ENCODE results near the gene PRKCD.

The PRKCD gene

GRCh38 chr3:53235545-53235944, 74.5 kb downstream of the PRKCD start:
- no peak overlapping the region for H3K4me3 ChIP-seq (ENCODE audit: low read length in 2 of 2)
- H3K27me3 ChIP-seq (ENCODE audit: control insufficient read depth in 1 of 2, insufficient read depth in 2 of 2, low read length in 2 of 2): no peaks in the 10 kb centered on the region
- peak overlapping the region; percentile 37 for H3K27ac ChIP-seq (ENCODE audit: low read length)
- H3K4me1 ChIP-seq (ENCODE audit: control insufficient read depth, insufficient read depth, low read length): peaks cover 20% of the 10 kb centered on the region
- peaks cover 63 to 70% of the 10 kb centered on the region in 2 donors for H3K36me3 ChIP-seq (ENCODE audit: control insufficient read depth in 2 of 2, insufficient read depth in 2 of 2, low read length in 2 of 2)
- no peaks in the 10 kb centered on the region for H3K9me3 ChIP-seq (ENCODE audit: control insufficient read depth in 2 of 2, low read length in 2 of 2)
- no peak overlapping the region for H3K9ac ChIP-seq (ENCODE audit: low read length in 2 of 2)

GRCh38 chr3:53236112-53236841, 75.3 kb downstream of the PRKCD start:
- Histone ChIP-seq H3K36me3 (ENCODE audit: control insufficient read depth in 2 of 2, insufficient read depth in 2 of 2, low read length in 2 of 2) (peaks cover 64 to 69% of the 10 kb centered on the region in 2 donors), H3K4me1 (ENCODE audit: control insufficient read depth, insufficient read depth, low read length) (peaks cover 20% of the 10 kb centered on the region), H3K27me3 (ENCODE audit: control insufficient read depth in 1 of 2, insufficient read depth in 2 of 2, low read length in 2 of 2) (no peaks in the 10 kb centered on the region), H3K9me3 (ENCODE audit: control insufficient read depth in 2 of 2, low read length in 2 of 2) (no peaks in the 10 kb centered on the region), H3K4me3 (ENCODE audit: low read length in 2 of 2) (peak overlapping the region in 1 of 2 donors; percentile 3), H3K27ac (ENCODE audit: low read length) (peak overlapping the region; percentile 37), H3K9ac (ENCODE audit: low read length in 2 of 2) (no peak overlapping the region)

GRCh38 chr3:53238051-53238850, 77.2 kb downstream of the PRKCD start:
- H3K9me3 ChIP-seq (ENCODE audit: control insufficient read depth in 2 of 2, low read length in 2 of 2): no peaks in the 10 kb centered on the region
- peaks cover 55 to 59% of the 10 kb centered on the region in 2 donors for H3K36me3 ChIP-seq (ENCODE audit: control insufficient read depth in 2 of 2, insufficient read depth in 2 of 2, low read length in 2 of 2)
- H3K4me3 ChIP-seq (ENCODE audit: low read length in 2 of 2): no peak overlapping the region
- no peak overlapping the region for H3K27ac ChIP-seq (ENCODE audit: low read length)
- peak overlapping the region in 1 of 2 donors; percentile 13 for H3K9ac ChIP-seq (ENCODE audit: low read length in 2 of 2)
- H3K27me3 ChIP-seq (ENCODE audit: control insufficient read depth in 1 of 2, insufficient read depth in 2 of 2, low read length in 2 of 2): no peaks in the 10 kb centered on the region
- peaks cover 25% of the 10 kb centered on the region for H3K4me1 ChIP-seq (ENCODE audit: control insufficient read depth, insufficient read depth, low read length)

- Histone ChIP-seq H3K27me3 (ENCODE audit: control insufficient read depth in 1 of 2, insufficient read depth in 2 of 2, low read length in 2 of 2) (no peaks in the 10 kb centered on the region), H3K4me3 (ENCODE audit: low read length in 2 of 2) (no peak overlapping the region), H3K36me3 (ENCODE audit: control insufficient read depth in 2 of 2, insufficient read depth in 2 of 2, low read length in 2 of 2) (peaks cover 48 to 53% of the 10 kb centered on the region in 2 donors), H3K9ac (ENCODE audit: low read length in 2 of 2) (no peak overlapping the region), H3K9me3 (ENCODE audit: control insufficient read depth in 2 of 2, low read length in 2 of 2) (no peaks in the 10 kb centered on the region), H3K4me1 (ENCODE audit: control insufficient read depth, insufficient read depth, low read length) (peaks cover 28% of the 10 kb centered on the region), H3K27ac (ENCODE audit: low read length) (no peak overlapping the region)
Measured at GRCh38 chr3:53238886-53239285, 77.9 kb downstream of the PRKCD start.

- Histone ChIP-seq H3K9me3 (ENCODE audit: control insufficient read depth in 2 of 2, low read length in 2 of 2) (no peaks in the 10 kb centered on the region), H3K4me3 (ENCODE audit: low read length in 2 of 2) (no peak overlapping the region), H3K4me1 (ENCODE audit: control insufficient read depth, insufficient read depth, low read length) (peaks cover 34% of the 10 kb centered on the region), H3K27ac (ENCODE audit: low read length) (no peak overlapping the region), H3K9ac (ENCODE audit: low read length in 2 of 2) (no peak overlapping the region), H3K36me3 (ENCODE audit: control insufficient read depth in 2 of 2, insufficient read depth in 2 of 2, low read length in 2 of 2) (peaks cover 39 to 45% of the 10 kb centered on the region in 2 donors), H3K27me3 (ENCODE audit: control insufficient read depth in 1 of 2, insufficient read depth in 2 of 2, low read length in 2 of 2) (no peaks in the 10 kb centered on the region)
Measured at GRCh38 chr3:53239800-53240199, 78.8 kb downstream of the PRKCD start.

- Histone ChIP-seq H3K9me3 (ENCODE audit: control insufficient read depth in 2 of 2, low read length in 2 of 2) (no peaks in the 10 kb centered on the region), H3K4me1 (ENCODE audit: control insufficient read depth, insufficient read depth, low read length) (peaks cover 29% of the 10 kb centered on the region), H3K9ac (ENCODE audit: low read length in 2 of 2) (no peak overlapping the region)
Measured at GRCh38 chr3:53240989-53241972, 80.3 kb downstream of the PRKCD start.

GRCh38 chr3:53242155-53242554, 81.1 kb downstream of the PRKCD start:
- H3K27ac ChIP-seq (ENCODE audit: low read length): no peak overlapping the region
- H3K4me3 ChIP-seq (ENCODE audit: low read length in 2 of 2): no peak overlapping the region
- no peaks in the 10 kb centered on the region for H3K27me3 ChIP-seq (ENCODE audit: control insufficient read depth in 1 of 2, insufficient read depth in 2 of 2, low read length in 2 of 2)
- no peak overlapping the region for H3K9ac ChIP-seq (ENCODE audit: low read length in 2 of 2)
- H3K36me3 ChIP-seq (ENCODE audit: control insufficient read depth in 2 of 2, insufficient read depth in 2 of 2, low read length in 2 of 2): peaks cover 35 to 39% of the 10 kb centered on the region in 2 donors
- H3K9me3 ChIP-seq (ENCODE audit: control insufficient read depth in 2 of 2, low read length in 2 of 2): no peaks in the 10 kb centered on the region
- H3K4me1 ChIP-seq (ENCODE audit: control insufficient read depth, insufficient read depth, low read length): peaks cover 23% of the 10 kb centered on the region

More at GRCh38 chr3:53240989-53241972, 80.3 kb downstream of the PRKCD start:
- Histone ChIP-seq H3K36me3 (ENCODE audit: control insufficient read depth in 2 of 2, insufficient read depth in 2 of 2, low read length in 2 of 2) (peaks cover 38 to 39% of the 10 kb centered on the region in 2 donors), H3K27me3 (ENCODE audit: control insufficient read depth in 1 of 2, insufficient read depth in 2 of 2, low read length in 2 of 2) (no peaks in the 10 kb centered on the region), H3K27ac (ENCODE audit: low read length) (no peak overlapping the region), H3K4me3 (ENCODE audit: low read length in 2 of 2) (no peak overlapping the region)

Data from stomach smooth muscle (tissue), 2 donors.